Adrenal gland (tissue), 12 donors: ENCODE data around the gene C12orf60. TPM values are rescaled to one million over a fixed set of nuclear protein-coding genes. Genes with fewer than 3 reads are reported as not detected.

ENCODE experiments used
- DNase-seq, 7 donors: peaks; one replicate each; pipeline ENCODE4 v3.0.0-alpha.2; 2019 to 2020
- H3K27ac ChIP-seq, 5 donors: fragments of 200-600 bp; sonication (generic) in 4 of 5; 1 replicate in 3 of 5; 2 replicates in 2 of 5; pipeline versions ENCODE4 v1.5.1 to v1.8.0; 2016 to 2020; ENCODE audit warnings: mild to moderate bottlenecking in 1 of 5
- H3K27me3 ChIP-seq: fragments of 200-600 bp; 2 replicates; pipeline ENCODE4 v1.8.0; 2021
- H3K36me3 ChIP-seq, 2 donors: fragments of 200-600 bp; replicated peaks in 1 of 2; 1 replicate in 1 of 2; 2 replicates in 1 of 2; pipeline versions ENCODE4 v1.5.1 to v1.8.0; 2018 to 2022
- H3K4me1 ChIP-seq, 2 donors: fragments of 200-600 bp; replicated peaks in 1 of 2; 1 replicate in 1 of 2; 2 replicates in 1 of 2; pipeline versions ENCODE4 v1.5.1 to v1.8.0; 2018 to 2021
- H3K4me3 ChIP-seq, 4 donors: fragments of 200-600 bp; sonication (generic) in 3 of 4; one replicate each; pipeline ENCODE4 v1.5.1; 2016 to 2018
- H3K9me3 ChIP-seq, 3 donors: fragments of 200-600 bp; sonication (generic) in 1 of 3; replicated peaks in 1 of 3; 1 replicate in 2 of 3; 2 replicates in 1 of 3; pipeline versions ENCODE4 v1.5.1 to v1.8.0; 2016 to 2021
- CTCF ChIP-seq, 6 experiments: fragments of 450-650 bp in 4 of 6; fragments of 200-600 bp in 2 of 6; sonication (generic) in 1 of 6; IDR thresholded peaks; 1 replicate in 5 of 6; 2 replicates in 1 of 6; pipeline versions ENCODE4 v1.5.1 to v1.8.0; 2016 to 2021; ENCODE audit warnings: antibody characterized with exemption in 6 of 6, mild to moderate bottlenecking in 2 of 6, moderate library complexity in 1 of 6
- POLR2A ChIP-seq, 2 donors: fragments of 450-650 bp; IDR thresholded peaks; one replicate each; pipeline ENCODE4 v1.6.1; 2017; ENCODE audit warnings: antibody characterized with exemption in 2 of 2, mild to moderate bottlenecking in 2 of 2, moderate library complexity in 1 of 2
- WGBS, 4 donors: extraction: QIAGEN DNeasy Blood & Tissue Kit in 2 of 4; methylation state at CpG; one replicate each; pipeline versions ENCODE4 v1.1.5 to v1.1.7; 2013 to 2017; 5-methylcytosine and 5-hydroxymethylcytosine counted together
- intact Hi-C, 2 donors: fragments of 100-400 bp; cut with DNase I; formaldehyde crosslinking; loops; one replicate each; pipeline versions ENCODE4 v1.14.1 to v1.15.0; 2022 to 2023
- polyA plus RNA-seq, 3 donors: library from polyadenylated mRNA; stranded (reverse); fragments of 200-250 nt in 2 of 3; fragments of 350-450 nt in 1 of 3; fragmentation: Illumina TruSeq in 1 of 3; extraction: RNeasy Lipid Tissue Mini Kit (QIAGEN cat#74804) in 1 of 3; gene quantifications; one replicate each; pipeline ENCODE4 v1.2.3, GENCODE V29; 2013 to 2014
- total RNA-seq, 9 donors: library from RNA; depleted of rRNA in 4 of 9; stranded (reverse); fragments of >200 nt in 4 of 9; fragments of 120-200 nt in 1 of 9; fragmentation: NEBNext Ultra II Directional in 1 of 9; extraction: Animal tissue kit (Norgen Biotek cat#: 25700) in 1 of 9; gene quantifications; one replicate each; pipeline versions ENCODE4 v1.1.0 to v1.2.4, GENCODE V29; 2013 to 2023
- donor health status: healthy with polysubstance abuse.
- donor health status: Bipolar disorder and iron deficiency.
- donor health status: DM: yes; HTN: yes; CAD: no.
- donor health status: DM: no; HTN: no; CAD: no.
- donor health status: DM: no; HTN: no; CAD: no.
- donor health status: DM: yes; HTN: yes; CAD: no.

Gene C12orf60
- total and polyA plus RNA-seq, 12 donors = 2.6 to 12.5 (median 4.6) TPM

GRCh38 chr12:14775636-14775980 lies 27.9 kb upstream of the C12orf60 start:
- peak overlapping the region in 2 of 4 donors; percentile 68 to 78 for H3K4me3 ChIP-seq
- no peaks in the 10 kb centered on the region for H3K36me3 ChIP-seq
- H3K27ac ChIP-seq = peak overlapping the region; percentile 86 to 98 (median 98)
- H3K27me3 ChIP-seq = no peaks in the 10 kb centered on the region
- WGBS, 4 donors = 30 to 53% (median 42%) methylated on average over 1 of the region's 1 CpG
- intact Hi-C loops = no loop called here
- no peaks in the 10 kb centered on the region for H3K9me3 ChIP-seq
- no peak for DNase-seq
- TF ChIP-seq CTCF (IDR thresholded peaks at IDR 0.05) = no peak
- no peak for TF ChIP-seq POLR2A (IDR thresholded peaks at IDR 0.05)
- H3K4me1 ChIP-seq = peaks cover 11 to 12% of the 10 kb centered on the region in 2 donors

DNA sequence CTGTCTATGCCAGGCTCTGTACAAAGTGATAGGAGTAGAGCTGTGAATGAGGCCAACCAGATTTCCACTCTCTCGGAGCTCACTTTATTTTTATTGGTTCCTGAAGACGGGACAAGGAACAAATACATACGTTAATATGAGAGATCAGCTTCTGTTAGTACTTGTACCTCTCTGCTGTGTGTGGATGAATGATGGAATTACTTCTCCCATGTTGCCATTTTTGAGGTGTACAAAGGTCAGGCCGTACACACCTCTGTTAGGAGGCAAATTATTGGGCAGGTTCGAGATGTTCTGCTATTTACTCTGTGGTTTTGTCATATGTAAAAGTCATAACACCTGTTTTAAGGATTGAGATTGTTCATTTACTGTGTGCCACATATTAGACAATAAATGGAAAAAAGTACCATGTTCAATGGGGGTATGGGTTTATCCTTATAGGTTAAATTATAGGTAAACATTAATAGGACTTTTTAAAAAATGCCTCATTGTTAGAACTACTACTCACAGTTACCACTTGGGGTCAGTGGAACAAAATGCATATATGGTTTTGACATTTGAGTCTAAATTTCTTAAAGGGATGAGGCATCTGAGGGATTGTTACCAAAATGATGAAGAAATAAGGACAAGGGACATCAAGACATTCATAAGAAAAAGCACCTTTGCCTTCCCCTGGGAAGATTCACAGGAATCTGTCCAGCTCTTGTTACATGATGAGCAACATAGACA lies 27.1 kb upstream of the C12orf60 start:
- Histone ChIP-seq H3K36me3 (no peaks in the 10 kb centered on the region), H3K9me3 (no peaks in the 10 kb centered on the region), H3K27ac (peak overlapping the region in 3 of 5 donors; percentile 95 to 98 (median 98)), H3K4me3 (peak overlapping the region in 1 of 4 donors; percentile 78), H3K27me3 (no peaks in the 10 kb centered on the region), H3K4me1 (peaks cover 10% of the 10 kb centered on the region in 2 donors)
- no peak for DNase-seq
- TF ChIP-seq CTCF (IDR thresholded peaks at IDR 0.05) (peak in 2 of 6 experiments; percentile 11 to 15), POLR2A (IDR thresholded peaks at IDR 0.05) (no peak)
- intact Hi-C loops = no loop called here
- 84 to 94% (median 90%) methylated on average over 5 of the region's 5 CpGs for WGBS, 4 donors

- H3K9me3 ChIP-seq = no peaks in the 10 kb centered on the region
- no peak overlapping the region for H3K27ac ChIP-seq
- H3K27me3 ChIP-seq = no peaks in the 10 kb centered on the region
- no peak for TF ChIP-seq CTCF (IDR thresholded peaks at IDR 0.05)
- TF ChIP-seq POLR2A (IDR thresholded peaks at IDR 0.05) = no peak
- 47 to 57% (median 51%) methylated on average over 3 of the region's 3 CpGs for WGBS, 4 donors
- DNase-seq = no peak
- no peaks in the 10 kb centered on the region for H3K36me3 ChIP-seq
- H3K4me3 ChIP-seq = no peak overlapping the region
- intact Hi-C loops = no loop called here
- peaks cover 6 to 9% of the 10 kb centered on the region in 2 donors for H3K4me1 ChIP-seq
Measured at GRCh38 chr12:14777271-14777670, 26.2 kb upstream of the C12orf60 start.

- Histone ChIP-seq H3K27ac (no peak overlapping the region), H3K36me3 (no peaks in the 10 kb centered on the region), H3K9me3 (no peaks in the 10 kb centered on the region), H3K4me3 (no peak overlapping the region), H3K4me1 (peaks cover 6 to 9% of the 10 kb centered on the region in 2 donors), H3K27me3 (no peaks in the 10 kb centered on the region)
- 90 to 97% (median 94%) methylated on average over 2 of the region's 2 CpGs for WGBS, 4 donors
- intact Hi-C loops = no loop called here
- TF ChIP-seq CTCF (IDR thresholded peaks at IDR 0.05) (no peak), POLR2A (IDR thresholded peaks at IDR 0.05) (no peak)
- DNase-seq = no peak
Measured at GRCh38 chr12:14779834-14780233, 23.6 kb upstream of the C12orf60 start.
